NB4 (cell line): ENCODE results near the gene FAM3B.
"Not testable (repeated sequence)": the region's sequence is repeated elsewhere in the genome, so short reads cannot be mapped to it uniquely, and the experiment has no call there.

Experiments
- DNase-seq: peaks from one replicate; pipeline ENCODE4 v3.0.0; 2010; ENCODE audit warnings: low read depth
- H3K4me3 ChIP-seq: one replicate; pipeline ENCODE4 v1.5.1; 2011; ENCODE audit warnings: mild to moderate bottlenecking, low read depth, low read length, moderate library complexity
- CTCF ChIP-seq: IDR thresholded peaks from one replicate; pipeline ENCODE4 v1.5.1; 2012; ENCODE audit warnings: low read depth, low read length
- MAX ChIP-seq: IDR thresholded peaks from 2 replicates; pipeline ENCODE4 v1.6.1; 2011; ENCODE audit warnings: low read depth, low read length
- MYC ChIP-seq: IDR thresholded peaks from 2 replicates; pipeline ENCODE4 v1.6.1; 2011; ENCODE audit warnings: low read depth, low read length
- POLR2A ChIP-seq: IDR thresholded peaks from 2 replicates; pipeline ENCODE4 v1.6.1; 2011; ENCODE audit warnings: mild to moderate bottlenecking; ENCODE audit not compliant: insufficient read length; ENCODE audit errors: extremely low read depth

Gene FAM3B

GRCh38 chr21:41359286-41359685 lies 42.7 kb downstream of the FAM3B start:
- TF ChIP-seq POLR2A (no peak), CTCF (no peak), MAX (no peak), MYC (no peak)
- no peak for DNase-seq
- no peak overlapping the region for H3K4me3 ChIP-seq

- not testable (repeated sequence) for H3K4me3 ChIP-seq, DNase-seq
Measured at GRCh38 chr21:41359754-41360071, 43.1 kb downstream of the FAM3B start.

GRCh38 chr21:41360072-41360821 lies 43.6 kb downstream of the FAM3B start:
- DNase-seq = no peak

GRCh38 chr21:41361053-41361785 lies 44.6 kb downstream of the FAM3B start:
- H3K4me3 ChIP-seq = no peak overlapping the region

More at GRCh38 chr21:41360072-41360821, 43.6 kb downstream of the FAM3B start:
- TF ChIP-seq MYC = no peak
- H3K4me3 ChIP-seq = no peak overlapping the region

GRCh38 chr21:41361786-41362604 lies 45.4 kb downstream of the FAM3B start, which contains the start of gene MX2:
Gene MX2, plus strand, starts transcription at chr21:41362027. Its CDS starts 14,880 bp downstream, at chr21:41376907.
- peak; percentile 64 for TF ChIP-seq MAX
- TF ChIP-seq CTCF = no peak
- peak; percentile 5; the same call in 1 of the 2 replicates for TF ChIP-seq MYC
- peak; percentile 87 for DNase-seq
- H3K4me3 ChIP-seq = peak within 1 kb of the TSS; percentile 52

More at GRCh38 chr21:41361053-41361785, 44.6 kb downstream of the FAM3B start:
- DNase-seq = no peak
- no peak for TF ChIP-seq MAX
- TF ChIP-seq POLR2A = no peak
- TF ChIP-seq MYC = no peak
- no peak for TF ChIP-seq CTCF

GRCh38 chr21:41362605-41363369 lies 46.2 kb downstream of the FAM3B start:
- no peak for DNase-seq
- peak overlapping the region; percentile 52 for H3K4me3 ChIP-seq

More at GRCh38 chr21:41362605-41363369, 46.2 kb downstream of the FAM3B start:
- TF ChIP-seq MAX (no peak), MYC (no peak)
